GM18498 (cell line): Measurements from ENCODE around the gene LAMA3.
"Not testable (repeated sequence)": the region's sequence is repeated elsewhere in the genome, so short reads cannot be mapped to it uniquely, and the experiment has no call there.

Experiments
- ATAC-seq: cut with Tn5 transposase; IDR thresholded peaks from one replicate; pipeline ENCODE4 v1.9.1; 2021; ENCODE audit warnings: mild to moderate bottlenecking, moderate library complexity; ENCODE audit not compliant: unreplicated experiment

The LAMA3 gene

DNA sequence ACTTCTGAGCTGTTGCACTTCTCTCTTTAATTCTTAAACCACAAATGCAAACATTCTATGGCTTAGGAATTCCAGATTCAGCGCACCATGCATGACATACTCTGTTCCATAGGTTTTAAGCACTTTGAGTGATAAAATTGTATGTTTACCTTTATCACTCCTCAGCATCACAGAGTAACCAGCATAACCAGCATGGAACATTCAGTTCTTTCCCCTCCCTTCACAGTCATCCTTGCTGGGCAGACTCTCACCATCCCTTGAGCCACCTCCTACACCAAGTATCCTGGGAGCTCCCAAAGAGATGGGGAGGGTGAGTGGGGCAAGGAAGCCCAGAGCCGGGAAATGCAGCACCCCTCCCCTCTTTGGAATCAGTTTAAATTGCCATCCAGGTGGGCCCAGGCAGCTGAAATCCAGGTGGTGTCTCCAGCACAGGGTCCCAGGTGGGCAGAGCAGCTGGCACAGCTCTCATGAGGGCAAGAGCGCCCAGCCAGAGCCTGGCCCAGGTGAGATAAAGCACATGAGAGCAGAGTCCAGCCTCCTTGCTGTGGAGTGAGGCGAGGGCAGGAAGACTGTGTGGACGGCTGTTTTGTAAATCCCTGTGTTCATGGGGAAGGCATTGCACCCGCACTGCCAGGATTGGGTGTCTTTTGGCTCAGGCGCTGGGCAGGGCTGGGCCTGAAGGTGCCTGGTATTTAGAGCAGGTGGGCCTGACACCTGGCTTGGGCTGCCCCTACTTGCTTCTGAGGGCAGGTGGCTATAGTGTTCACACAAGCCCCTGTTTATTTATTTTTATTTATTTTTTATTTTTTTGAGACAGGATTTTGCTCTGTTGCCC is 36.8 kb downstream of the LAMA3 start:
- ATAC-seq: no peak

DNA sequence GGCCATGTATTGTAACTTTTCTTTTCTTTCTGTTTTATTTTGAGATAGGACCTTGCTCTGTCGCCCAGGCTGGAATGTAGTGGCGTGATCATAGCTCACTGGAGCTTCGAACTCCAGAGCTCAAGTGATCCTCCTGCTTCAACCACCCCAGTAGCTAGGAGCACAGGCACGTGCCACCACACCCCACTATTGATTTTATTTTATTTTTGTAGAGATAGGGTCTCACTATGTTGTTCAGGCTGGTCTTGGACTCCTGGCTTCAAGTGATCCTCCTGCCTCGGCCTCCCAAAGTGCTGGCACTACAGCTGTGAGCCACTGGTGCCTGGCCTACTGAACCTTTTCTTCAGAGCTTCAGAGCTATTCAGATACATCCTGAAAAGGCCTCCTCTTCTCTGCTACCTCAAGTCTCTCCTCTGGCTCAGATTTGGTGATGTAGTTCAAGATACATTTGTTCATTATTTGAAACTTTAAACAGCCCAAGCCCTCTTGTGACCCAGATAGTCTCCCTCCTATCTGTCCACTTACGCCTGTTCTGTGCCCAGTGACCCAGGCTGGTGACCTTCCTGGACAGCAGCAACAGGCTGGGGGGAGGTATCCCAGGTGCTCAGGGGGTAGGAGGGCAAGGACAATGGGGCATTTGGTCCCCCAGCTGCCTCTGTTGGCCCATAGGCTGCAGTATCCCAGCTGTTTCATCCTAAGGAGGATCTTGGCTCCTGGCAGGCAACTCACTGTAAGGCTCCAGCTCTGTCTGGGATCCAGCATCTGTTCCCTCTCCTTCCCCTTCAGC is 38.6 kb downstream of the LAMA3 start:
- ATAC-seq: no peak

DNA sequence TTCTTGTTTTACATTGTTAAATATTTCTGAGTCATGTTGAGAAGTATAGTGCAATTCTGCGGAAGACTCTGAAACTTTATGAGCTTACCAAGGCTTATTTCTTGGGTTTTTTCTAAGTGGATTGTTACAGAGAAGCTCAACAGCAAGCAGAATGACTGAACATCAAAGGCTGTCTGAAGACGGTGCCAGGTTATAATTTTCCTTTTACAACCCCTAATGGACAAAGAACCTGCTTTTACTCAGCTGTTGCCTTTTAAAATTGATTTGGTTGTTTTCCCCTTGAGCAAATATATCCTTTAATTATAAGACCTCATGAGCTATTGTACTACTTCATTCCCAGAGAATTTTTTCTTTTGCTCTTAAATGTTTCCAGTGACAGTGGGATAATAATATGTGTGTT is 41.6 kb downstream of the LAMA3 start:
- ATAC-seq: no peak

DNA sequence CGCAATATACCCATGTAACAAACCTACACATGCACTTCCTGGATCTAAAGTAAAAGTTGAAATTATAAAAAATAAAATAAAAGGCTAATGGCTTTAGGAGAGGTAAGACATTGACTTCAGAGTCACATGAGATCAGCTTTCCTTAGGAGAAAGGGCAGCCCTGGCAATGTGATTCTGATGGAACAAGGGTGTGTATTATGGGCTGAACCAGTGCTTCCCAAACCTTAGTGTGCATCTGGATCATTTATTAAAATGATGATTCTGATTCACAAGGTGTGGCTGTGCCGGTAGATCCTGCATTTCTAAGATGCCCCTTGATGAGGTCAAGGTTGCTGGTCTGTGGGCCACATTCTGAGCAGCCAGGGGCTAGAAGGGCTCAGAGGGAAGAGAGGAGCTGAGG is 42.6 kb downstream of the LAMA3 start:
- ATAC-seq: no peak

DNA sequence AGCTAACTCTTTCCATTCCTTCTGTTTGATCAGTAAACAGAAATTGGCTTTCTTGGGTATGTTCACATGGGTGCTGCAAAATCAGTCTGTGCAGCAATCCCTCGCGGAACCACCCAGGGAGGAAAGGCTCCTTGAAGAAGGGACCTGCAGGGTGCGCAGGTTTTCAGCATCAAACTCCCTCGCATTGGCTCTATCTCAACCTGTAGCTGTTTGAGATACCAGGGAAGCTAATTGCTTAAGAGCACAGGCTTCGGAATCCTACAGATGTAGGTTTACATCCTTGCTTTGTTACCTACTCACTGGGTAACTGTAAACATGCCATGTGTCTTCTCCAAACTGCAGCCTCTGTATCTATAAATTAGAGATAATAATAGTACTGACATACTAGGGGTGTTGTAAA is 43.2 kb downstream of the LAMA3 start:
- no peak for ATAC-seq

DNA sequence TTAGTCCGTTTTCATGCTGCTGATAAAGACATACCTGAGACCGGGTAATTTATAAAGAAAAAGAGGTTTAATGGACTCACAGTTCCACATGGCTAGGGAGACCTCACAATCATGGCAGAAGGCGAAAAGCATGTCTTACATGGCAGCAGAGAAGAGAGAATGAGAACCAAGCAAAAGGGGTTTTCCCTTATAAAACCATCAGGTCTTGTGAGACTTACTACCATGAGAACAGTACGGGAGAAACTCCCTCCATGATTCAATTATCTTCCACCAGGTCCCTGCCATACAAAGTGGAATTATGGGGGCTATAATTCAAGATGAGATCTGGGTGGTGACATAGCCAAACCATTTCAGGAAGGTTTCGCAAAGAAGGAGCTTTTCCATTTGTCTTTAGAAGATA is 44.0 kb downstream of the LAMA3 start:
- ATAC-seq: not testable (repeated sequence)

DNA sequence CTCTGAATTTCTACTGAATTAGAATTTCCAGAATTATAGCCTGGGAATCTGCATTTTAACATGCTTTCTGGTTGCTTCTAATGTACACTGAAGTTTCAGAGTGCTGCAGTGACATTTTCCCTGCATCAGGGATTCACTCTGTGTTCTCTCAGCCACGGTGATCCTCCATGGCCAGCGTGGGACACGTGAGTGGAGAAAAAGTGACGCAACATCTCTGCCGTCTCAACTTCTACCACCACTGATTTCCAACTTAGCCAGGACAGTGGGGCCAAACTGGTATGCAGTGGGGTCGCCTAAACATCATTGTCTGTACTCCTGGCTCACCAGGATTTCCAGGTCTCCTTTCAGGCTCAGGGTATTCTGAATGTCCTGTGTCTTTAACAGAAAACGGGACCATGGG is 44.6 kb downstream of the LAMA3 start:
- ATAC-seq: no peak

DNA sequence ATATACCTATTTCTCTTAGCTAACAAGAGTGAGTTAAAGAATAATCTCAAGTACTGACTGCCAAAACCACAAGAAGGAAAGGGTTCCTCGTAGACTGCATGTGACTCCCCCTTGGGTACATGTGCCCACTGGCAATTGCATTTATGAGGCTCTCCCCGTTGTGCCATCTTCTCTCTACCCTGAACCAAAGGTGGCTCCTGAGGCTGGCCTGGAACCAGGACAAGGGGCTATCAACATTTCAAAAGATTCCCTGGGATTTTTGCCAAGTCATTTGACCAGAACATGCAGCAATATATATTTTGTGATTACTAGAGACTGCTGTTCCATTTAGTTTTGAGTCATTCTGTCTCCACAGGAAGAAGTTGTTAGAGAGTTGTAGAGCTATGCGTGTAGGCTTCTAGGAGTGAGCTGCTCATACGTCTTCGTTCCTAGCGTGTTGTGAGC is 45.8 kb downstream of the LAMA3 start:
- peak; percentile 62 for ATAC-seq

DNA sequence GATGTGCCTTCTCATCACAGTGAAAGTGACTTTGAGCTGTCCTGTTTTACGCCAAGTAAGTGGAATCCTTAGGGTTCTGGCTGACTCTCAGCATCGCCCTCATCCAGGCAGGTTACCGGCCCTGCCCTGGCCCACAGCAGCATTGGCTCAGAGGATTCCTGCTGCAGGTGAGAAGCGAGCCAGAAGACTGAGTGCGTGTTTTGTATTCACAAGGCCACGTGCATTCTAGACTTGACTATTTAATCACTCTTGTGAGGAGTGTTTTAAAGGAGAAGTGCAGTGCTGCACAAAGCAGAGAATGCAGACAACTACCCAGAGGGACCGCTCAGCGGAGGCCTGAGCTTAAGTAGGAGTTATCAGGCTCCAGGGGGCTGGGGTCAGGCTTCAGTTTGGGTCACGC is 48.3 kb downstream of the LAMA3 start:
- ATAC-seq: no peak

DNA sequence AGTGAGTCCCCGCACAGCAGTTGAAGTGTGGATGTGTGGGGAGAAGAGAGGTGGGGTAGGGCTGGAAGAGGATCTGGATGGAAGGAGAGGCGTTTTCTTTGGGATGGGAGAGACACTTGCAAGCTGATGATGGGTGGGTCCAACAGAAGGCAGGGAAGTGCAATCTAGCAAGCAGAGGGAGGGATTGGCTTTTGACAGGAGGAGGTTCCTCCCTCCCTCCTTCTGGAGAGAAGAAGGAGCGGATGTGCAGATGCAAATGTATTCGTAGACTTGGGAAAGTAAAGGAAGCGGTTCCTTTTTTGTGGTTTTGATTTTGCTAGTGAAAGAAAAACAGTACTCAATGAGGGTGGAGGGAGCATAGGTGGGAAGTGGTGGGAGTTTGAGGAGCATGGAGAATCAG is 48.9 kb downstream of the LAMA3 start:
- ATAC-seq: no peak

DNA sequence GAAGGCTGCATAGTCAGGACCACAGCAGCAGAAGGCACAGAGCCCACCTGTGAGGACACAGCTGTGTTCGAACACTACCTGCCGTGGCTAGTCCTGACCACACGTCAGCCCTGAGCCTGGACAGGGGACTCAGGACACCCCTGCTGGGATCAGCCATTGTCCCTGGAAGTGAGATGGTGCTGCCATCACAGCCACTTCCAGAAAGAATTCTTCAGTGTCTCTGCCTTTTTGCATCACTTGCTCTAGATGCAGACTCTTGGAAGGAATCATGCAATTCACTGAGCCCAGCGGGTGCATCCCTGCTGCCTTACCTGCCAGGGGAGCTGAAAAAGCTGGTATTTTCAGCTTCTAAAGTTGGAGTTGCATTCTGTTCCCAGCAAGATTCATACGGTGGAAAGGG is 49.3 kb downstream of the LAMA3 start:
- ATAC-seq: no peak

DNA sequence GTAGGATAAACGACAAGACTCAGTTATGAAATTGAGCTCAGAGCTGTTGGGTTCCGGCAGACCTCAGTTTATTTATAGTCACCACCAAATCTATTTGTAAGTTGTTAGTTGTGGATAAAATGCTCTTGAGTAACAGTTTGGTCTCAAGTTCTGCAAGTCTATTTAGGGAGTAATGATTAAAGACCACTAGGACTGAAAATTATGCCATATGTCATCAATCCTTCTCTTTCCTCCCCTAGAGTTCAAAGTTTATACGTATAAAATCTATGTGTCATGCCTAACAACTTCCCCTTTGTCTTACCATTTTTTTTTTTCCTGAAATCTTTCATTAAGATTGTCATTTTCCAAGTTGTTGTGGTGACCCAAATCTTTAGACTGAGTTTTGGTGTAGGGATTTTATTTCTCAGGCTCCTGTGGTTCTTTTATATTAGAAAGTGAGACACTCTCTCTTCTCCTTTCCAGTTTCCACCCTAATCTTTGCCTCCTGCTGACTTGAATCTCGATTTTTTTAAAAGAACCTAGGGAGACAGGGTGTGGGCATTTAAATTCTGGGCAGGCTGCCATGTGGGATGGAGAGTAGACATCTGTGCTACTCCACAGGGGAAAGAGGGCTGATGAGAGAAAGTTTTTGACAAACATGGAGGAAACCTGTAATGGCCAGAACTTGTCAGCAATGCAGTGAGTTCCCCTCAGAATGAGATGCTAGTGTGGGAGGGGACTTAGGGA is 51.0 kb downstream of the LAMA3 start:
- ATAC-seq: no peak

DNA sequence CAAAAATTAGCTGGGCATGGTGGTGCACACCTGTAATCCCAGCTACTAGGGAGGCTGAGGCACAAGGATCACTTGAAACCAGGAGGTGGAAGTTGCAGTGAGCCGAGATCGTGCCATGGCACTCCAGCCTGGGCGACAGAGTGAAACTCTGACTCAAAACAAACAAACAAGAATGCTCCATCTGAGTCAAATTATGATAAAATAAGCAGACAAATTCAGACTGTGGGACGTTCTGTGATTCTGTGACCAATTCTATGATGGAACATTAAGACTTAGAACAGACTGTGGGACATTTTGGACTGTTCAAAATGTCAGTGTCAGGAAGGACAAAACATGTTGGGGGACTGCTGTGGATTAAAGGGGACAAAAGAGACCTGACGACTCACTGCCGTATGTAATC is 52.7 kb downstream of the LAMA3 start:
- ATAC-seq: not testable (repeated sequence)

DNA sequence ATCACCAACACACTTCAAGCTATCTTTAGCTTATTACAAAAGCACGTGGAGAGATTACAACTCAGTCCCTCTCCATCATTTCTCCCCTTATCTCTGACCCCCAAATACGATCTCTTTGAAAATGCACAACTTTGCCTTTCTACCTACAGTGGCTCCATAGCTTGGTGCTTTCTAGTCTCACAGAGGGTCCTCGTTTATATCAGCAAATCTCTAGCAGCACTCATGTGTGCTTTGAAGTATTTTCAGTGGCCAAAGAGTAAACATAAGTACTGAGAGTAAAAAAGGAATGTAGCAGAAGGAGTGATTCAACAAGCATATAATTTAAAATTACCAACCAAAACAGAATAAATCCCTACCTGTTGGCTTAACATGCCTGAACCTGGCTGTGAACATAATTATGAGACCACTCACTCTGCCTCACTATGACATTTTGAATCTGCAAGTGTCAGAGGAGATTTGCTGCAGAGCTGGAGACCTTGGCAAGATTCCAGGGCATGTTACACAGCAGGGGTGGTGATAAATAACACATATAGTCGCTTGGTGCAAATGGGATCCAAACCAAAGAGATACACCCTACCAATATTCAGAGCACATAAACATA is 54.6 kb downstream of the LAMA3 start:
- ATAC-seq: no peak

DNA sequence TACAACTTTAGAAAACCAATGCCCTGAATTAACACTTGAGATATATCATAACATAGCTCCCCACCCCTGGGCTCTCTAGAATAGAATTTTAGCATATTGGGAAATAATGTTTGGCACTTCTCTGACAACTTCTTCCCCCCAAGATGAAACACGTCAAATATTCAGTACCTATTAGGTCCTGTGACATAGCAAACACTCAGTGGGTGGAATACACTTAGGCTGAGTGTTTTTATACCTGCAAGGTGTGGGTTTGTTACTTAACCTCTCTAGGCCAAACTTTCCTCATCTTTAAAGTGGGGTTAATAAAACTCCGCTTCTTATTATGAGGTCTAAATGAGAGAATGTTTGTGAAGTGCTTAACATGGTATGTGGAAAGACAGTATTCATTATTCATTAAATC is 56.1 kb downstream of the LAMA3 start:
- ATAC-seq: no peak

DNA sequence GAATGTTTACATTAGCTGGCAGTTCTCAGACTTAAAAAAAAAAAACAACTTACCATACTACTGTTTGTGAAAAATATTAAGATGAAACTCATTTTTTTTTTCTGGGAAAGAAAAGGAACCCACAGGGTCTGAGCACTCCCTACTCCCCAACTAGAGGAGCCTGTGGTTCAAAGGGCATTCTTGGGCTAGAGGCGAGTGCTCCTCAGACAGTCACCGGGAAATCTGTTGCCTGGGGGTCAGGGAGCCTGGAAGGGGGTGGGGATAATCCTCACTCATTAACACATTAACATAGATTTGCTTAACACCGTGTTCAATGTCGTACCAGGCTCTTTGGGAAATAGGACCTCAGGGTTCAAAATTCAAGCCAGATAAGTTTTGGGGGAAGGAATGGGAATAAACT is 57.6 kb downstream of the LAMA3 start:
- no peak for ATAC-seq

DNA sequence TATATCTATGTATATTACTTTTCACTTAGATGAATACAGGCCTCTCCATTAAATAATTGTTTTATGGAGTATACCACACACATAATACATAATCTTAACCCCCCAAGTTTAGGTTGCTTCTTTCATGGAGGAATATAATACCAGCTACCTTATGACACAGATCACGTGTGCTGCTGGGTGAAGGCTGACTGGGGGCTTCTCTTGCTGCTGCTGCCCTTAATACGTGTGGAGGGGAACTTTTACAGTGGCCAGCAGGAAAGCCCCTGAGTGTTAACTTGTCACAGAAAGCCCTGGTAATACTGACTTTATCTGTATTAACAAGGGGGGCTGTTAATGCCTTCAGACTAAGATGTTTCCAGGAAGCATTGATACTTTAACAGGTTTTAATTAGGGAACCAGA is 63.1 kb downstream of the LAMA3 start:
- no peak for ATAC-seq

DNA sequence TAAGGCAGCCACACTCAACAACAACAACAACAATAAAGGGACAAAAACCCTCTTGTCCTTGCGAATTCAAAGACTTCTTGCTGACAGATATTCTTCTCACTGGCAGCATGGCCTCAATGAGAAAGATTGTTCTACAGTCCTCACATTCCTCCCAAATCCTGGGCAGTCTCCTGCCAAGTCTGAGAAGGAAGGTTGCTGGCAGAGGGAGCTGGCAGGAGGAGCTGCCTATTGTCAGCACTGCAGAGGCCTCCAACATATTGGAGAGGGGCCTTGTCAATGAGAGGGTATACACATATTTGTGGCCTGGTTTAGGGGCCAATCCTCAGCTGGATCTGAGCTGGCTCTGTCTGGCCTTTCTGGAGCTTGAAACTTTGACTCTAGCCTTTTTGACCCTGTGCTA is 63.5 kb downstream of the LAMA3 start:
- no peak for ATAC-seq

DNA sequence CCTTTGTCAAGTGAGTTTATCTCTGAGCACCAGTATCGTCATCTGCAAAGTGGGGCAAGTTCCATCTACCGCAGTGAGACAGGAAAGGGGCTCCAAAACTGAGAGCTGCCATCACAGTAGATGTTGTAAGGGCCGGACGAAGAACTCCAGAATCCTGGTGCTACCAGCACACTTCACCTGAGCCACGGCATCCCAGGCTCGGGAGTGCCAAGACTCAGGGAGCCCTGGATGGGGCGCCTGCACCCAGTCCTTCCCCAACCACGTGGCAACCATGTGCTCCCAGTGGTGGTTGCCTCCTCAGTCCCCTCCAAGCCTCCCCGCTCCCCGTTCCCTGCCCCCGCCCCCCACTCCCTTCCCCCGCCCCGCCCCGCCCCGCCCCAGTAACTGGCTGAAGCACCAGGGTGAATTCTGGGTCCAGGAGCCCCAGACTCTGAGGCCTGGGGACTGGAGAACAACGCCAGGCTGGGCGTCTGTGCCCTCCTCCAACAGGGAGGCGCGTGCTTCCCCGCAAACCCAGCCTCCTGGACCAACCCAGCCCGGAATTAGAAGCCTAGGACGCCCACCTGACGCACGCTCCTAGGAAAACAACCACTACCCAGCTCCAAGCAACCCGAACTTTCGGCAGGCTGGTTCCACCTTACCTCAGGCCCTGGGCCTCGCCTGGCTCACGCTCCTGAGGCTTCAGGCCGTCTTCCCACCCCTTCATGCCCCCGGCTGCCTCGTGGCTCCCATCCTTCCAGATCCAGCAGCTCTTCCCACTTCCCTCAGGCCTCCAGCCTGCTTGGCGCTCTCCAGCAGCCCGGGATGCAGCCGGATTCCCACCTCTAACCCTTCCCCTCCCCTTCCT is 67.6 kb downstream of the LAMA3 start:
- ATAC-seq: no peak

DNA sequence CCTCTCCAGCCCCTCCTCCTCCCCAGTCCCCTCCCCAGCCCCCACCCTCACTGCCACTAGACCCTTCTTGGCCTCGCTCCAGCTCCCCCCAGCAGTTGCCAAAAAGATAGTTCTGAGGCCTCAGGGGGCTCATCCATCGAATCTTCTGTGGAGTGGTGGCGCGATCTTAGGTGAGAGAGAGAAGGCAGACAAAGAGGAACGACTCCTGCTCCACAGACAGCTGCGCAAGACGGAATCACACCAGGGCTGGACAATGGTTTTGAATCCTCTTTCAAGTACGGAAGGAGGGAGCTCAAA is 68.1 kb downstream of the LAMA3 start:
- ATAC-seq: no peak

DNA sequence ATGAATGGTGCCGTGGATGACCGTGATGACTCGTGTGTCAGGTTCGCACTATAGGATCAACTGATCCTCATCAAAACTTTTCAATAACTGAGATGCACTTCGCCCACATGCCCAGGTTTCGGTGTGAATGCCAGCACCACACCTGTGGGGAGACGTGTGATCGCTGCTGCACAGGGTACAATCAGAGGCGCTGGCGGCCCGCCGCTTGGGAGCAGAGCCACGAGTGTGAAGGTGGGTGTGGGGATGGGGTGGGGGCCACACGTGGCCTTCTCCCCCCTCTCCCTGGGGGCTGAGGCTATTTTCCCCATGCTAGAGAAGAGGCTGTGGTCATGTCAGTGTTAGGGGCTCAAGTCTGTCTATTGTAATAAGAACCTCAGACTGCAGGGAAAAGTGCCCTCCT is 69.0 kb downstream of the LAMA3 start:
- ATAC-seq: no peak
